Loucy (cell line): ENCODE measurements around the gene KIDINS220.

Experiments used
- EZH2phosphoT487 ChIP-seq: fragments of 200-600 bp; IDR thresholded peaks from 2 replicates; pipeline ENCODE4 v1.6.1; 2018; ENCODE audit warnings: antibody characterized with exemption, mild to moderate bottlenecking, moderate library complexity, borderline replicate concordance
- TF ChIP-seq, protein P1 (sequence below): fragments of 200-600 bp; sonication (generic); conservative IDR thresholded peaks from 2 replicates; pipeline ENCODE4 v1.5.1; 2014; ENCODE audit warnings: mild to moderate bottlenecking, antibody characterized with exemption, low read length

DNA sequence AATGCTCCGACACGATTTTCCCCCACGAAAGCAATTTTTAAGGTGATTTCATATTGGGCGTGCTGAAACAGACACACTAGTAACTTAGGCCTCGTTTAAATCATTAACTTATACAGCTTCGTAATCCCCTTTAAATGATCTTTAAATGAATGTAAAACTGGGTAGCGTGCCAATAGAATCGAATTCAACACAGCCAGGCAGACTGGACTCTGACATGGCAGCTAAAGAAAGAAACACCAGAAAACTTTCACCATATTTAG lies 157.9 kb downstream of the KIDINS220 start:
- TF ChIP-seq, protein P1, sequence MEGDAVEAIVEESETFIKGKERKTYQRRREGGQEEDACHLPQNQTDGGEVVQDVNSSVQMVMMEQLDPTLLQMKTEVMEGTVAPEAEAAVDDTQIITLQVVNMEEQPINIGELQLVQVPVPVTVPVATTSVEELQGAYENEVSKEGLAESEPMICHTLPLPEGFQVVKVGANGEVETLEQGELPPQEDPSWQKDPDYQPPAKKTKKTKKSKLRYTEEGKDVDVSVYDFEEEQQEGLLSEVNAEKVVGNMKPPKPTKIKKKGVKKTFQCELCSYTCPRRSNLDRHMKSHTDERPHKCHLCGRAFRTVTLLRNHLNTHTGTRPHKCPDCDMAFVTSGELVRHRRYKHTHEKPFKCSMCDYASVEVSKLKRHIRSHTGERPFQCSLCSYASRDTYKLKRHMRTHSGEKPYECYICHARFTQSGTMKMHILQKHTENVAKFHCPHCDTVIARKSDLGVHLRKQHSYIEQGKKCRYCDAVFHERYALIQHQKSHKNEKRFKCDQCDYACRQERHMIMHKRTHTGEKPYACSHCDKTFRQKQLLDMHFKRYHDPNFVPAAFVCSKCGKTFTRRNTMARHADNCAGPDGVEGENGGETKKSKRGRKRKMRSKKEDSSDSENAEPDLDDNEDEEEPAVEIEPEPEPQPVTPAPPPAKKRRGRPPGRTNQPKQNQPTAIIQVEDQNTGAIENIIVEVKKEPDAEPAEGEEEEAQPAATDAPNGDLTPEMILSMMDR, result no peak
- TF ChIP-seq EZH2phosphoT487, result no peak
